Heart right ventricle (tissue), 16 donors: Measurements from ENCODE around the gene ECE1. TPM values are rescaled to one million over a fixed set of nuclear protein-coding genes. Genes with fewer than 3 reads are reported as not detected.

Experiments
- ATAC-seq, 8 donors: fragments of 200-7000 bp; cut with Tn5 transposase; one replicate each; pipeline ENCODE4 v1.9.1; 2020; ENCODE audit warnings: mild to moderate bottlenecking in 8 of 8, moderate library complexity in 8 of 8, moderate number of reproducible peaks in 1 of 8
- DNase-seq, 2 donors: peaks; one replicate each; pipeline ENCODE4 v3.0.0-alpha.2; 2020
- H3K27ac ChIP-seq, 10 donors: fragments of 200-600 bp; sonication (generic) in 2 of 10; one replicate each; pipeline versions ENCODE4 v1.5.0 to v1.8.0; 2020 to 2022; ENCODE audit warnings: mild to moderate bottlenecking in 3 of 10
- H3K27me3 ChIP-seq, 7 donors: fragments of 200-600 bp; one replicate each; pipeline ENCODE4 v1.8.0; 2021 to 2022; ENCODE audit warnings: mild to moderate bottlenecking in 2 of 7
- H3K36me3 ChIP-seq, 9 donors: fragments of 200-600 bp; sonication (generic) in 1 of 9; one replicate each; pipeline versions ENCODE4 v1.5.0 to v1.8.0; 2020 to 2022; ENCODE audit warnings: mild to moderate bottlenecking in 2 of 9
- H3K4me1 ChIP-seq, 9 donors: fragments of 200-600 bp; sonication (generic) in 1 of 9; one replicate each; pipeline versions ENCODE4 v1.5.0 to v1.8.0; 2020 to 2022; ENCODE audit warnings: mild to moderate bottlenecking in 4 of 9
- H3K4me3 ChIP-seq, 10 donors: fragments of 200-600 bp; sonication (generic) in 2 of 10; one replicate each; pipeline versions ENCODE4 v1.5.0 to v1.8.0; 2020 to 2022; ENCODE audit warnings: mild to moderate bottlenecking in 7 of 10, moderate library complexity in 2 of 10
- H3K9me3 ChIP-seq, 11 donors: fragments of 200-600 bp in 10 of 11; sonication (generic) in 2 of 11; one replicate each; pipeline versions ENCODE4 v1.5.0 to v1.8.0; 2013 to 2022; ENCODE audit warnings: mild to moderate bottlenecking in 2 of 11, control low read depth in 1 of 11, moderate library complexity in 1 of 11
- CTCF ChIP-seq, 9 donors: fragments of 200-600 bp; sonication (generic) in 2 of 9; IDR thresholded peaks; one replicate each; pipeline versions ENCODE4 v1.5.0 to v1.8.0; 2021 to 2022; ENCODE audit warnings: antibody characterized with exemption in 9 of 9, mild to moderate bottlenecking in 5 of 9, moderate library complexity in 1 of 9
- WGBS, 2 donors: extraction: QIAGEN DNeasy Blood & Tissue Kit; methylation state at CpG; one replicate each; pipeline ENCODE4 v1.1.7; 2013; ENCODE audit warnings: inconsistent platforms in 1 of 2; 5-methylcytosine and 5-hydroxymethylcytosine counted together
- intact Hi-C, 10 donors: fragments of 100-400 bp; cut with DNase I; formaldehyde crosslinking; loops; one replicate each; pipeline versions ENCODE4 v1.11.1 to v1.14.2; 2022
- polyA plus RNA-seq, 2 donors: library from polyadenylated mRNA; stranded (reverse); fragments of 200-250 nt; gene quantifications; one replicate each; pipeline ENCODE4 v1.2.3, GENCODE V29; 2013
- total RNA-seq, 10 donors: library from RNA; stranded (reverse); fragmentation: NEBNext Ultra II Directional in 3 of 10; extraction: Animal tissue kit (Norgen Biotek cat#: 25700) in 3 of 10; gene quantifications; one replicate each; pipeline versions ENCODE4 v1.2.1 to v1.2.4, GENCODE V29; 2021 to 2023
- donor health status: Arrhythmogenic right ventricular cardiomyopathy.
- donor health status: ischemic (EF 13 %, LVEDD 7.1; RV severe dilation, severe dysfunction).
- donor health status: healthy with polysubstance abuse.
- donor health status: DM: no; HTN: yes; CAD: no.
- donor health status: DM: no; HTN: no; CAD: no.
- donor health status: ischemic (EF 25% LVEDD 6.9; RV normal size, moderate dysfunction).
- donor health status: ischemic (EF 25% LVEDD 5.7; RV mildly dilated, moderate dysfunction).
- donor health status: healthy.
- donor health status: DM: yes; HTN: yes; CAD: no.
- donor health status: Ischemic cardiomyopathy.
- donor health status: ischemic (EF 35%, LVEDD 5.7; RV mildly dilated, moderate dysfunction).
- donor health status: nonischemic (EF 11% LVEDD 7.7; RV severe dilation, severe dysfunction).
- donor health status: DM: yes; HTN: yes; CAD: no.
- donor health status: PGD.
- donor health status: ischemic (EF 29% LVEDD 5.4; RV normal size, mild dysfunction).
- donor health status: nonischemic (EF 23%, LVEDD 6.1; RV moderate dilation, normal function).

Gene ECE1
- total and polyA plus RNA-seq, 12 donors: 30.6 to 81.8 (median 51.8) TPM

- Histone ChIP-seq H3K27me3 (no peaks in the 10 kb centered on the region), H3K9me3 (no peaks in the 10 kb centered on the region)
- peak in 7 of 8 donors; percentile 20 to 57 (median 41) for ATAC-seq
These were observed 42.5 kb upstream of the ECE1 start for GRCh38 chr1:21332554-21333311.

GRCh38 chr1:21331752-21332478 lies 41.7 kb upstream of the ECE1 start:
- intact Hi-C loops: loop anchor here in 3 of 10 donors (5.0 kb wide), 3 partner anchors 40 to 75 kb away; partner anchors contain the start of gene ECE1 (in 1 of the 3)
- 46 to 58% methylated on average over 9 of the region's 9 CpGs for WGBS, 2 donors
- Histone ChIP-seq H3K27ac (peak overlapping the region in 7 of 10 donors; percentile 16 to 75 (median 63)), H3K4me1 (peaks cover 32 to 84% (median 65%) of the 10 kb centered on the region in 9 donors), H3K9me3 (no peaks in the 10 kb centered on the region), H3K4me3 (no peak overlapping the region), H3K36me3 (no peaks in the 10 kb centered on the region), H3K27me3 (no peaks in the 10 kb centered on the region)
- ATAC-seq (no peak), DNase-seq (peak in 1 of 2 donors; percentile 18)
- no peak for TF ChIP-seq CTCF (IDR thresholded peaks at IDR 0.05)

More at GRCh38 chr1:21332554-21333311, 42.5 kb upstream of the ECE1 start:
- Histone ChIP-seq H3K27ac (peak overlapping the region in 9 of 10 donors; percentile 0 to 90 (median 84)), H3K36me3 (no peaks in the 10 kb centered on the region), H3K4me1 (peaks cover 32 to 85% (median 65%) of the 10 kb centered on the region in 9 donors), H3K4me3 (no peak overlapping the region)
- 42 to 48% methylated on average over 7 of the region's 8 CpGs for WGBS, 2 donors
- DNase-seq: peak in 1 of 2 donors; percentile 18
- no peak for TF ChIP-seq CTCF (IDR thresholded peaks at IDR 0.05)
- intact Hi-C loops: loop anchor here in 3 of 10 donors (5.0 kb wide), 3 partner anchors 40 to 75 kb away; partner anchors contain the start of gene ECE1 (in 1 of the 3)

- Histone ChIP-seq H3K27me3 (no peaks in the 10 kb centered on the region), H3K4me3 (no peak overlapping the region), H3K9me3 (no peaks in the 10 kb centered on the region), H3K4me1 (peaks cover 42 to 84% (median 65%) of the 10 kb centered on the region in 9 donors), H3K36me3 (no peaks in the 10 kb centered on the region), H3K27ac (peak overlapping the region in 2 of 10 donors; percentile 15 to 29)
- no peak for TF ChIP-seq CTCF (IDR thresholded peaks at IDR 0.05)
- DNase-seq (no peak), ATAC-seq (no peak)
- intact Hi-C loops: loop anchor here in 3 of 10 donors (5.0 kb wide), 3 partner anchors 38 to 73 kb away; partner anchors contain the start of gene ECE1 (in 1 of the 3)
- WGBS, 2 donors: 85 to 94% methylated on average over 2 of the region's 2 CpGs
These were observed 40.3 kb upstream of the ECE1 start for GRCh38 chr1:21330544-21330943.

- intact Hi-C loops: no loop called here
- no peak for DNase-seq
- H3K4me1 ChIP-seq: peaks cover 46 to 84% (median 65%) of the 10 kb centered on the region in 9 donors
These were observed 39.1 kb upstream of the ECE1 start for GRCh38 chr1:21329209-21329844.

More at GRCh38 chr1:21329209-21329844, 39.1 kb upstream of the ECE1 start:
- Histone ChIP-seq H3K36me3 (no peaks in the 10 kb centered on the region), H3K4me3 (no peak overlapping the region), H3K27me3 (no peaks in the 10 kb centered on the region), H3K9me3 (no peaks in the 10 kb centered on the region), H3K27ac (peak overlapping the region in 3 of 10 donors; percentile 21 to 47 (median 31))
- WGBS, 2 donors: 77 to 89% methylated on average over 7 of the region's 7 CpGs
- ATAC-seq: no peak
- TF ChIP-seq CTCF (IDR thresholded peaks at IDR 0.05): no peak
